Gastrocnemius medialis (tissue), 4 donors: ENCODE results near the gene GRB2.

Experiments used
- CTCF ChIP-seq, 5 experiments: fragments of 450-650 bp in 3 of 5; fragments of 200-600 bp in 2 of 5; sonication (generic) in 2 of 5; IDR thresholded peaks in 4 of 5; conservative IDR thresholded peaks in 1 of 5; 1 replicate in 4 of 5; 2 replicates in 1 of 5; pipeline ENCODE4 v1.5.1; 2016 to 2019; ENCODE audit warnings: antibody characterized with exemption in 5 of 5, mild to moderate bottlenecking in 3 of 5, moderate library complexity in 3 of 5
- POLR2A ChIP-seq, 2 donors: fragments of 450-650 bp; IDR thresholded peaks; one replicate each; pipeline ENCODE4 v1.6.1; 2017; ENCODE audit warnings: antibody characterized with exemption in 2 of 2, mild to moderate bottlenecking in 2 of 2, moderate library complexity in 2 of 2

- no peak for TF ChIP-seq CTCF (IDR thresholded peaks at IDR 0.05 in 4 of 5, conservative IDR thresholded peaks at IDR 0.05 in 1 of 5)
- no peak for TF ChIP-seq POLR2A (IDR thresholded peaks at IDR 0.05)
Observed at GRCh38 chr17:75366432-75366831, 39.0 kb downstream of the GRB2 start.
